ENCODE results near the gene PLXND1.
"Not testable (repeated sequence)": the region's sequence is repeated elsewhere in the genome, so short reads cannot be mapped to it uniquely, and the experiment has no call there.

The PLXND1 gene

DNA sequence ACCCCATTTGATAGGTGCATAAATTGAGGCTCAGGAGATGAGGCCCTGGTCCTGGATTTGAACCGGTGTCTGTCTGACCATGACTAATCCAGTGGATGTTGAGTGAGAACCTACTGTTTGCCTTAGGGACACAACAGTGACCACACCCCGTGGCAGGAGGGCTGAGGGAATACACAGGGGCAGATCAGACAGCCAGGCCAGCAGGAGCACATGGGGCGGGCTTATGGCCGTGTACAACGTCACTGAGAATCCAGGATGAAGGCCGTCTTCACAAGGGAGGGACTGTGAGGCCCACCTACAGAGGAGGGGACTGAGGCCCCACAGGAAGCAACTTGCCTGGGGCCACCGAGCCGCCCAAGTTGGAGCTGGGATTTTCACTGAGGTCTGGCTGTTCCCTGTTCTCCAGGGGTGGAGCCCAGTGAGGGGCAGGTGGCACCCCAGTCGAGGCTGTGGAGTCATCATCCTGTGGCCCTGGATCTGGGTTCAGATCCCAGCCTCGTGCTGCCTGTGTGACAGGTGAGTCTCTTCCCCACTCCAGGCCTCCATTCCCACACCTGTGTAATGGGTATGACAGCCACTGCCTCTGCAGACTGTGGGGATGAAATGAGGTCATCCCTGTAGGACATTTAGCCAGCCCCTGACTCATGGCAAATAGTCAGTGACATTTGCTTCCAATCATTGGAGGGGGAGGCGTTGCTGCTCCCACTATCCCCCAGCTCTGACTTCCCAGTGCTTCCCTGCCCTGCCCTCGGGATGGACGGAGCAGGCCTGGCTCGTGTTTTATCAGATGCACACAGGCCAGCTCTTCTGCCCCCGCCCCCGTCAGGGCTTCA, 6.3 kb upstream of the PLXND1 start:
- H3K4me3 Mint-ChIP-seq, result no peak overlapping the region
- H3K27me3 Mint-ChIP-seq, result peaks cover 55% of the 10 kb centered on the region
- CTCF ChIA-PET, result no interaction called here
- H3K4me1 Mint-ChIP-seq, result peaks cover 5% of the 10 kb centered on the region
- H3K9me3 Mint-ChIP-seq, result no peaks in the 10 kb centered on the region
- H3K27ac Mint-ChIP-seq, result no peak overlapping the region
- H3K36me3 Mint-ChIP-seq, result no peaks in the 10 kb centered on the region
- DNase-seq, result no peak

DNA sequence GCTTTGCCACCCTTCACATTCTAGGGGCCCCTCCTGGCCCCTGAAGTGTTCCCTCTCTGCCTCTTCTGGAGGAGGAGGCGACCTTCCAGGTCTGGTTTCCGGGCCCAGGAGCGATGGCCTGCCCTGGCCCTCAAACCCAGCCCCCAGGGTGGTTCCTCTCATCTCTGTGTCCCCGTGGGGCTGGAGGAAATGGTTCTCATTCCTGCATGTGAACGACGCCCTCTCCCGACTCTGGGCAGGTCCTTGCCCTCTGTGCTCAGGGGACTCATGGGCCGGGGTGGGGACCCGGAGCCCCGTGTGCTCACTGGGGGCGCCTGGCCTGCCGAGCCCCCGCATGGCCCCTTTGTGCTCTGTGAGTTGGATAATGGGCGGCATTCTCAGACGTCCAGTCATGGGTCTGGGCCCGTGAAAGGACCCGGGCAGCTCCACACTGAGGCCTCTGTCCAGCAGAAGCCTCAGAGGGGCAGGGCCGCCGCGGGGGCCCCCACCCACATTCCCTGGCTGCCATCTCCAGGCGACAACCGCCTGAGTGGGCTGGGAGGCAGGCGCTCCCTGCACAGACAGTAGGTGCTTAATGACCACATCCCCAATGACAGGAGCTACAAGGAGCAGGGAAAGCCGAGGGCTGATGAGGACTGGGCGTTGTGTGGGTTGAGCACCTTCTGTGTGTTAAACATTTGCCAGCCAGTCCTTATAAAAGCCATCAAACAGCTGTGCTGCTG, 5.5 kb upstream of the PLXND1 start:
- CTCF ChIA-PET, result no interaction called here
- Mint-ChIP-seq H3K4me3 (no peak overlapping the region), H3K36me3 (no peaks in the 10 kb centered on the region), H3K27me3 (peaks cover 63% of the 10 kb centered on the region), H3K4me1 (peaks cover 9% of the 10 kb centered on the region), H3K27ac (no peak overlapping the region), H3K9me3 (no peaks in the 10 kb centered on the region)
- no peak for DNase-seq

DNA sequence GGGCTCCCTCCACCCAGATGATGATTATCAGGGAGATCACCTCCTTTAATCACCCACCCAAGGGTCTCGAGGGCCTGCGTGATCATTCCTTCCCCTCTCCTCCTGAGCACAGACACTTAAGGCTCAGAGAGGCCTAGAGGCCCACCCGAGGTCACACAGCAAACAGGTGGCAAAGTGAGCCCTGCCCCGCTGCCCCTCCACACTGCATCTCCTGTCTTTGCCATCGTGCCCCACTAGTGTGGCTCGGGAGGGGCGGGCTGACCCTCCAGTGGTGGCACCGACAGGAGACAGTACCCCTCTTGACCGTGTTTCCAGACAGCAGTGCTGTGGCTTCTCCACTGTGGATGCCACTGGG, 4.9 kb upstream of the PLXND1 start:
- DNase-seq, result no peak
- CTCF ChIA-PET, result no interaction called here
- Mint-ChIP-seq H3K4me1 (peaks cover 11% of the 10 kb centered on the region), H3K27me3 (peaks cover 67% of the 10 kb centered on the region), H3K36me3 (no peaks in the 10 kb centered on the region), H3K4me3 (no peak overlapping the region), H3K27ac (no peak overlapping the region), H3K9me3 (no peaks in the 10 kb centered on the region)

DNA sequence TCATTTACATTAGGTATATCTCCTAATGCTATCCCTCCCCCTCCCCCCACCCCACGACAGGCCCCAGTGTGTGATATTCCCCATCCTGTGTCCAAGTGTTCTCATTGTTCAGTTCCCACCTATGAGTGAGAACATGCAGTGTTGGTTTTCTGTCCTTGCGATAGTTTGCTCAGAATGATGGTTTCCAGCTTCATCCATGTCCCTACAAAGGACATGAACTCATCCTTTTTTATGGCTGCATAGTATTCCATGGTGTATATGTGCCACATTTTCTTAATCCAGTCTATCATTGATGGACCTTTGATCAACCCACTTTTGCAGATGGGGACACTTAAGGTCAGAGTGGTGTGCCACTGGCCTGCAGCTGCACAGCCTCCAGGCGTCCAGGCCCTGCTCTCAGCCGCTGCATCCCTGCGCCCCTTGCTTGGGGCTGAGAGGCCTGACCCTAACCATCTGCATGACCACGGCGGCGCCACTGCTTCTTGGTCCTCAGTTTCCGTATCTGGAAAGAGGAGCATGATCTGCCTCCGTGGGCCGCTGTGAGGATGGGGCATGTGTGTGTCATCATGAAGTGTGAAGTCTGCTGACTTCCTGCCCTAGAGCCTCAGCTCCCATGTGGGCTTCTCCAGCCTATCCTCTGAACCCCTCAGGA, 4.4 kb upstream of the PLXND1 start:
- H3K27me3 Mint-ChIP-seq, result peaks cover 71% of the 10 kb centered on the region
- H3K27ac Mint-ChIP-seq, DNase-seq, H3K36me3 Mint-ChIP-seq, H3K4me3 Mint-ChIP-seq, H3K9me3 Mint-ChIP-seq, CTCF ChIA-PET: not testable (repeated sequence)
- H3K4me1 Mint-ChIP-seq, result peaks cover 11% of the 10 kb centered on the region

DNA sequence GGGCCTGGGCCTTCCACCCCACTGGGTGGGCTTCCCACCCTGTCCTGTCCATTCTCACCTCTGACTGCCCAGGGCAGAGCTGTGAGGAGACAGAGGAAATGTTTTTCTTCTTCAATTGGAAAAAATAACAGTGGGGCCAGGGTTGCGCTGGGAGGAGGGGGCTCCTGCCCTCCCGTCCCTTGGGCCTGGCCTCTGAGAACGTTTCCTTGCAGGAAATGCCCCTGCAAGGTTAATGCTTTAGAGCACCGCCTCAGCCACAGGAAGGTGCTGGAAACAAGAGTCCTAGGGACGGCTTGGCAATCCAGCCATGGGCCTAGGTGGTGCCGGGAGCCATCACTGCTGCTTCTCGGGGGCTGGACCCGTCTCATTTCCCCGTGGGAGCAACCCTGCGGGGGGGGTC, 3.8 kb upstream of the PLXND1 start:
- Mint-ChIP-seq H3K4me1 (peaks cover 15% of the 10 kb centered on the region), H3K27me3 (peaks cover 72% of the 10 kb centered on the region), H3K9me3 (no peaks in the 10 kb centered on the region), H3K36me3 (peaks cover 2% of the 10 kb centered on the region), H3K27ac (no peak overlapping the region), H3K4me3 (no peak overlapping the region)
- DNase-seq, result no peak
- CTCF ChIA-PET, result no interaction called here

DNA sequence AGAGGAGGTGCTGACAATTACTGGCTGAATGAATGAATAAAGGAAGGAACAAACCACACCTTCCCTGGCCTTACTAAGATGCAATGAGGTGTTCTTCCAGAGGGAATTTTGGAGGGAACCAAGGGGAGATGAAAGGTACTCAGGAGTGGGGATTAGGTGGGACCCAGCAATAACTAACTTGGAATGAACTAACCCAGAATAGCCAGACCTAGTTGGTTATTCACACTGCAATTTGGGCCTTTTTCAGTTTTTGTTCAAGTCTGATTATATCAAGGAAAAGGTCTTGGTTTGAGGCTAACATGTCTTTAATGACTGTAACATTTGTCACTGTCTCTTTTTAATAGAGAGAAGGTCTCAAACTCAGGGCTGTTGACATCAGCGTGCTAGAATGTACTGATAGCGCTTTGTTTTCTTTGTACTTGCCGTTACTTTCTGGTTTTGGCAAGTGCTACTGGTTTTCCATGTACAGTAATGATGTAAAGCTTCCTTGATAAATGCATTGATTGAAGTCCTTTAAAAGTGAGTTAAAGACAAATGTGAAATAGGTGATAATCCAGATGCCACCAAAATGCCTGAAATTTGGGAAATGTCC, 3.2 kb upstream of the PLXND1 start:
- Mint-ChIP-seq H3K4me1 (peaks cover 15% of the 10 kb centered on the region), H3K9me3 (no peaks in the 10 kb centered on the region), H3K27ac (no peak overlapping the region), H3K36me3 (peaks cover 2% of the 10 kb centered on the region), H3K27me3 (peaks cover 78% of the 10 kb centered on the region), H3K4me3 (no peak overlapping the region)
- DNase-seq, result no peak
- CTCF ChIA-PET, result no interaction called here

DNA sequence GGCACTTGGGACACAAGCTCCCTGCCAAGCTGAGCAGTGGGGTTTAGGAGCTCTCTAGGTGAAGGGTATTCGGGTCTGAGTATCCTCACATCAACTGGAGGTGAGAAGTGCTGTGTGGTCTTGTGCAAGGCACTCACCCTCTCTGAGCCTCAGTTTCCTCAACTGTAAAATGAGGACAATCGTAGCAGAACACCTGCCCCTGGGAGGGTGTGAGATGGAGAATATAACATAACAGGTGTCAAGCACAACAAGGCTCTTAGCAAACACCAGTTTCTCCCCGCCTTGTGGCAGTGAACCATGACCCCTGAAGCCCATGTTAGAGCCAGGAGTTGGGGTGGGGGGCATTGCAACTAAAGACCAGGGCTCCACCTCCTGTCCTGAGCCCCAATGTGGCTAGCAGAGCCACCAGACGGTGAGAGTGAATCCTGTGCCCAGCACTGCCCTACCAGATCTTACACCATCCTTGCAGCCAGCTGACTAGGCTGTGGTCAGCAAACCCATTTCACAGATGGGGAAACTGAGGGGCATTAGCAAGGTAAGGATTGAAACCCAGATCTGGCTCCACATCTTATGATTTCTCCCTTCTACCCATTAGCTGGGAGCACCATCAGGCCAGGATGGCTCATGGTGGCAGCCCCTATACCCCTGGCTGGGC, 2.6 kb upstream of the PLXND1 start:
- Mint-ChIP-seq H3K9me3 (no peaks in the 10 kb centered on the region), H3K27ac (no peak overlapping the region), H3K4me3 (no peak overlapping the region), H3K36me3 (peaks cover 2% of the 10 kb centered on the region), H3K4me1 (peaks cover 15% of the 10 kb centered on the region), H3K27me3 (peaks cover 81% of the 10 kb centered on the region)
- no peak for DNase-seq
- CTCF ChIA-PET, result interaction anchor here (0.6 kb wide), 1 partner anchor 221 kb away, joined by 3 read pairs; no protein-coding TSS in a partner anchor

DNA sequence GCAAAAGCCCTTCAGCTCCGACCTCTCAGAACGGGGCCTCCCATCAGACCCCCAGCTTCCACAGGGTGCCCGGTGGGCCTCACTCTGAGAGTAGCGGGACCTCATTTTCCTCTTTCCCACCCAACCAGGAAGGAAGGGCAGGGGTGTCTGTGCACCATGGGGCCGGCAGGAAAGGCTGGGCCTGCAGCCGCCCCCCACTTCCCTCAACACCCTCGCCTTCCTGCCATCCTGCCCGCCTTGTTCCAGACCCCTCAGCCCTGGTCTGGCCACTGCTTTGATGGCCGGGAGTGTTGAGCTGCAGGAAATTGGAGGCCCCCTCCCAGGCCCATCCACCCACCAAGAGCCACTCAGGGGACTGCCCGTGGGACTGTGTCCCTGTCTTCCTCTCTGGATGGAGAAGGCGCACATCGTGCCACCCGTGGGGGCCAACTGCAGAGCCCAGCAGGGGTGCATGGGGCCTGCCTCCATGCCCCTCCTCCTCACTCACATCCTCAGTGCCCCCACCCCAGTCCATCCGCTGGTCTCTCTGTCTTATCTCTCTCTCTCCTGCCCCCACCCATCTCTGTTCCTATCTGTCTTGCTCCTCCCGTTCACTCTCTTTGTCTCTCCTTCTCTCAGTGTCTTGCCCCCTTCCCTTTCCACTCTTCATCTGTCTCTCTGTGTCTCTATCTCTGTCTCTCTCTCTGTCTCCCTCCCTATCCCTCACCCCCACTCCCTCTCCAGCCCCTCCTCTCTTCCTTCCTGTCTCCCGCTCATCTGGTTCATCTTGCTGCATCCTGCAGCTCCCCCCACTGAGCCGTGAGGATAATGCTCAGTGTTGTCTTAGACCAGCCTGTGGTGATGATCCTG, 1.8 kb upstream of the PLXND1 start:
- CTCF ChIA-PET, result interaction anchor here (0.6 kb wide), 1 partner anchor 222 kb away, joined by 3 read pairs; no protein-coding TSS in a partner anchor
- DNase-seq, result peak; percentile 34
- H3K27me3 Mint-ChIP-seq, result peaks cover 87% of the 10 kb centered on the region
- no peak overlapping the region for H3K27ac Mint-ChIP-seq
- peaks cover 2% of the 10 kb centered on the region for H3K36me3 Mint-ChIP-seq
- no peak overlapping the region for H3K4me3 Mint-ChIP-seq
- peaks cover 15% of the 10 kb centered on the region for H3K4me1 Mint-ChIP-seq
- H3K9me3 Mint-ChIP-seq, result no peaks in the 10 kb centered on the region

DNA sequence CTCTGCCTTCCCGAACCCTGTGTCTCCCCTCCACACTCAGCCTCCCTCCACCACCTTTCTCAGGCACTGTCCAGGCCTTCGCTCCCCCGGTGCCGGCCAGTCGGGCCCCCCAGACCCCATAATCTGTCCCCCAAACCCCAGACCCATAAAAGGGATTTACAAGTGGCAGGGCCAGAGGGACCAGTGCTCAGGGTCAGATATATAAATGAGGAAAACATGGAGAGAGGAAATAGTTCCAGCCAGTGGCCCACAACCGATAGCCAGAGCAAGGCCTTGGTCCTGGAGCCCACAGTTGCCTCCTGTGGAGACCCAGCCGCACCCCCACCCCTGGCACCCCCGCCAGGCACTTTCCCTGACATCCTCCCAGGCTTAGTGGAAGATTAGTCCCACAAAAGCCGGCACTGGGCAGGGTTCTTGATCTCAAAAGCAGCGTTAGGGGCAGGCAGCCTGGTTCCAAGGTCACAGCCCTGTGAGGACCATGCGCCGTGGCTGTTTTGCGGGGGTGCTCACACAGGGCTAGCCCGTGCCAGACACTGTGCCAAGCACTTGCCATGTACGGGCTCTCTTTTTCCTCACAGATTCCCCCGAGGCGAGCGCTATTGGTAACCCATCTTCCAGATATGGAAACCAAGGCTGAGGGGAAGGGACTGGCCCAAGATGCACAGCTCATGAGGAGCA, 1.1 kb upstream of the PLXND1 start:
- CTCF ChIA-PET, result interaction anchor here (0.6 kb wide), 1 partner anchor 19 kb away, joined by 3 read pairs; no protein-coding TSS in a partner anchor
- Mint-ChIP-seq H3K4me1 (peaks cover 15% of the 10 kb centered on the region), H3K4me3 (peak overlapping the region; percentile 72), H3K27me3 (peaks cover 87% of the 10 kb centered on the region), H3K9me3 (no peaks in the 10 kb centered on the region), H3K27ac (no peak overlapping the region), H3K36me3 (peaks cover 2% of the 10 kb centered on the region)
- DNase-seq, result no peak

DNA sequence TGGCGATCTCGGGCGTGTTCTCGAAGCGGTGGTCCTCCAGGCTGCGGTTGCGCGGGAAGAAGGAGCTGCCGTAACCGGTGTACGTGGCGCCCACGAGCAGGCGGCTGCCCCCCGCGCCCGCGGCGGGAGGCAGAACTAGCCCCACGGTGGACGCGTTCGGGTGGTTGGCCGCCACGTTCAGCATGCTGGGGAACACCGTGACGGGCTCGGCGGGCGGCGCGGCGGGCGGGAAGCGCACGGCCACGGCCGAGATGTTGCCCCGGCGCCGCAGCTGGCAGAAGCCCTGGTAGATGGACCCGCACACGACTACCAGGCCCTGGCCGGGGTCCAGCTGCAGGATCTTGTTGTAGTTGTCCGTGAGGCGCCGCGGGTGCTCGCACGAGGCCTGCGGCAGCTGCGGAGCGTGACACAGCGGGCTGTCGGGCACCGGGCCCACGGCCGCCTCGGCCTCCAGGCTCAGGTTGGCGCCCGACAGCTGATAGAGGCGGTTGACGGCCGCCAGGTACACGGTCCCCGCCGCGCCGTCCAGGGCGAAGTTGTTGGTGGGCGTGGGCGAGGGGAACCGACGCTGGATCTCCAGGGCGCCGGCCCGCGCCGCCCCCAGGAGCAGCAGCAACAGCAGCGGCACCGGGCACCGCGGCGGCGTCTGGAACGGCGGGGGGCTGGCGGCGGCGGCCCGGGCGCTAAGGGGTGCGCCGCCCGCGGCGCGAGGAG, 397 bp downstream of the PLXND1 start:
- Mint-ChIP-seq H3K36me3 (peaks cover 2% of the 10 kb centered on the region), H3K27ac (peak overlapping the region; percentile 64), H3K4me1 (peaks cover 15% of the 10 kb centered on the region), H3K4me3 (peak overlapping the region; percentile 78), H3K27me3 (peaks cover 92% of the 10 kb centered on the region), H3K9me3 (no peaks in the 10 kb centered on the region)
- CTCF ChIA-PET, result interaction anchor here (0.9 to 1.1 kb wide), 3 partner anchors 12 to 223 kb away, joined by 3 to 5 read pairs (median 3); no protein-coding TSS in a partner anchor
- DNase-seq, result no peak

DNA sequence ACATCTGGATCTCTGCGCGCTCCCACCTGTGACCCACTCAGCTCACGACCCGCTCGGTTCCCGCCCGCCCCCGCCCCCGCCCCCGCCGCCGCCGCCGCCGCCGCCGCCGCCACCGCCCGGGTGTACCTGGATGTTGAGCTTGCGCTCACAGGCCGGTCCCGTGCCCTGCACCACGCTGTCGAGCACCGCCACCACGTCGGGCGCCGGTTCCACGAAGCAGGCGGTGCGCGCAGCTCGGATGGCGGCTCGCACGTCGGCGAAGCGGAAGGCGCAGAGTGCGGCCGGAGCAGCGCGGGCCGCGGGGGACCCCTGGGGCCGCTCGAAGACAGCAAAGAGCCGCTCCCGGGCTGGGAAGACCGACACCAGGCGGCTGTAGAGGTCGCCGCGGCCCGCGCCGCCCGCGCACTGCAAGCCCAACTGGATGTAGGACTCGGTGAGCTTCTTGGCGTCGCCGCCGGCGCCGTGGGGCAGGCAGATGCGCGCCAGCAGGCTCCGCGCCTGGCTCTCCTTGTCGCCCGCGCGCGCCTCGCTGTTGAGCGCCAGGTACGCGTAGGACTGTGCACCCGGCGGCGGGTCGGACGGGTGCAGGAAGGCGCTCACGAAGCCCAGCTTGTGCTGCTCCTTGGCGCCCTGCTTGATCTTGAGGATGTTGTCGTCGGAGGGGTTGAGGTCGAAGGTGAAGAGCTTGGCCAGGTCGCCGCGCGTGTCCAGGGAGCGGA, 1.1 kb downstream of the PLXND1 start:
- CTCF ChIA-PET, result interaction anchor here (0.9 to 1.1 kb wide), 3 partner anchors 12 to 222 kb away, joined by 3 to 5 read pairs (median 3); no protein-coding TSS in a partner anchor
- peak overlapping the region; percentile 78 for H3K4me3 Mint-ChIP-seq
- H3K36me3 Mint-ChIP-seq, result peaks cover 2% of the 10 kb centered on the region
- H3K4me1 Mint-ChIP-seq, result peaks cover 15% of the 10 kb centered on the region
- DNase-seq, result peak; percentile 58
- no peaks in the 10 kb centered on the region for H3K9me3 Mint-ChIP-seq
- peak overlapping the region; percentile 64 for H3K27ac Mint-ChIP-seq
- peaks cover 96% of the 10 kb centered on the region for H3K27me3 Mint-ChIP-seq

DNA sequence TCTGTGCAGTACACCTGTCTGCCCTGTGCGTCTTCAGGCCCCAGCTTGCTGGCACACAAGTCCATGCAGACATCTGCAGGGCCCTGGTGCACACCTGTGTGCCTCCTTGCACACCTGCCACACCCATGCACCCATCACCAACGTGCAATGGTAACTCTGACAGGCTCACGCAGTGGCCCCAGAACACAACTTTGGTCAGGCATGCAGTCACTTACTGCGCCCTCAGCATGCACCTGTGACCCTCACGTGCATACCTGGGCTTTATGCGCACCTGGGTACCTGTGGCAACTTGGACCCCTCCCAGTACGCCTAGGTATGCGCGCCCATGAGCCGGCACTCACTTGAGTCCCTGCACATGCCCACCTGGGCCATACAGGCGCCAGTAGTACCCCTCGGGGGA, 1.7 kb downstream of the PLXND1 start:
- Mint-ChIP-seq H3K27me3 (peaks cover 96% of the 10 kb centered on the region), H3K4me3 (no peak overlapping the region), H3K27ac (no peak overlapping the region), H3K9me3 (no peaks in the 10 kb centered on the region), H3K4me1 (peaks cover 15% of the 10 kb centered on the region), H3K36me3 (peaks cover 2% of the 10 kb centered on the region)
- CTCF ChIA-PET, result no interaction called here
- DNase-seq, result no peak
